GM19099 (cell line): ENCODE results near the gene CACNA1A.

Experiments used
- POLR2A ChIP-seq: IDR thresholded peaks from 3 replicates; pipeline ENCODE4 v1.6.1; 2011; ENCODE audit warnings: low read depth; ENCODE audit not compliant: insufficient read length; ENCODE audit errors: extremely low read depth

The CACNA1A gene

GRCh38 chr19:13417054-13417453, 89.2 kb downstream of the CACNA1A start:
- no peak for TF ChIP-seq POLR2A

- TF ChIP-seq POLR2A, result no peak
Observed at GRCh38 chr19:13411899-13412298, 94.4 kb downstream of the CACNA1A start.

GRCh38 chr19:13410946-13411345, 95.3 kb downstream of the CACNA1A start:
- no peak for TF ChIP-seq POLR2A

GRCh38 chr19:13408889-13409518, 97.3 kb downstream of the CACNA1A start:
- TF ChIP-seq POLR2A, result no peak

GRCh38 chr19:13404236-13404635, 102.0 kb downstream of the CACNA1A start:
- no peak for TF ChIP-seq POLR2A

GRCh38 chr19:13401388-13401787, 104.9 kb downstream of the CACNA1A start:
- no peak for TF ChIP-seq POLR2A

GRCh38 chr19:13400296-13400695, 106.0 kb downstream of the CACNA1A start:
- no peak for TF ChIP-seq POLR2A

GRCh38 chr19:13399746-13400145, 106.5 kb downstream of the CACNA1A start:
- TF ChIP-seq POLR2A, result no peak

GRCh38 chr19:13398780-13399726, 107.2 kb downstream of the CACNA1A start:
- TF ChIP-seq POLR2A, result no peak

GRCh38 chr19:13398182-13398581, 108.1 kb downstream of the CACNA1A start:
- no peak for TF ChIP-seq POLR2A

- TF ChIP-seq POLR2A, result no peak
Observed at GRCh38 chr19:13396250-13397080, 109.8 kb downstream of the CACNA1A start.

- TF ChIP-seq POLR2A, result no peak
Observed at GRCh38 chr19:13382633-13382938, 123.7 kb downstream of the CACNA1A start.

GRCh38 chr19:13381827-13382632, 124.2 kb downstream of the CACNA1A start:
- TF ChIP-seq POLR2A, result no peak

- TF ChIP-seq POLR2A, result no peak
Observed at GRCh38 chr19:13376537-13376936, 129.7 kb downstream of the CACNA1A start.

GRCh38 chr19:13373599-13373998, 132.7 kb downstream of the CACNA1A start:
- TF ChIP-seq POLR2A, result no peak
